HEK293T (cell line): Measurements from ENCODE around the gene WIZ.
A peak's percentile ranks its signal among the peaks of the same experiment; 100 is the strongest.

Experiments used
- CTCF ChIA-PET: fragments of 350-600 bp; formaldehyde crosslinking; extraction: SDS; loops from one replicate; lab custom pipeline; 2021; ENCODE audit warnings: antibody characterized with exemption, inconsistent platforms; lab: Yijun Ruan, JAX
- POLR2A ChIA-PET: fragments of 350-600 bp; formaldehyde crosslinking; extraction: SDS; loops from one replicate; lab custom pipeline; 2020; ENCODE audit warnings: antibody characterized with exemption, inconsistent platforms; lab: Yijun Ruan, JAX
- DNase-seq: peaks from one replicate; pipeline ENCODE4 v3.0.0; 2012; ENCODE audit warnings: mixed read lengths; ENCODE audit errors: extremely low spot score
- ARNT ChIP-seq: fragments of 450-650 bp; IDR thresholded peaks from 2 replicates; pipeline ENCODE4 v1.6.1; 2017; ENCODE audit warnings: mild to moderate bottlenecking
- BHLHE40 ChIP-seq: fragments of 450-650 bp; IDR thresholded peaks from 2 replicates; pipeline ENCODE4 v1.6.1; 2016; ENCODE audit warnings: mild to moderate bottlenecking, moderate library complexity, borderline replicate concordance
- CTBP1 ChIP-seq: fragments of 450-650 bp; IDR thresholded peaks from 2 replicates; pipeline ENCODE4 v1.6.1; 2016; ENCODE audit warnings: borderline replicate concordance
- ELF4 ChIP-seq: fragments of 450-650 bp; IDR thresholded peaks from 2 replicates; pipeline ENCODE4 v1.6.1; 2017; ENCODE audit warnings: antibody characterized with exemption
- FOXA1 ChIP-seq: fragments of 450-650 bp; IDR thresholded peaks from 2 replicates; pipeline ENCODE4 v1.6.1; 2016; ENCODE audit warnings: mild to moderate bottlenecking
- FOXK2 ChIP-seq: fragments of 450-650 bp; IDR thresholded peaks from 2 replicates; pipeline ENCODE4 v1.6.1; 2016; ENCODE audit warnings: mild to moderate bottlenecking
- FOXM1 ChIP-seq: fragments of 450-650 bp; IDR thresholded peaks from 2 replicates; pipeline ENCODE4 v1.6.1; 2017; ENCODE audit warnings: mild to moderate bottlenecking, borderline replicate concordance
- HDGF ChIP-seq: fragments of 450-650 bp; IDR thresholded peaks from 2 replicates; pipeline ENCODE4 v1.6.1; 2017; ENCODE audit warnings: antibody characterized with exemption, borderline replicate concordance
- L3MBTL2 ChIP-seq: fragments of 450-650 bp; conservative IDR thresholded peaks from 2 replicates; pipeline ENCODE4 v1.6.1; 2016; ENCODE audit warnings: mild to moderate bottlenecking
- LEF1 ChIP-seq: fragments of 450-650 bp; IDR thresholded peaks from 2 replicates; pipeline ENCODE4 v1.6.1; 2017; ENCODE audit warnings: mild to moderate bottlenecking, borderline replicate concordance
- NFRKB ChIP-seq: fragments of 450-650 bp; IDR thresholded peaks from 2 replicates; pipeline ENCODE4 v1.6.1; 2016; ENCODE audit warnings: mild to moderate bottlenecking, moderate library complexity
- SP1 ChIP-seq: fragments of 450-650 bp; IDR thresholded peaks from 2 replicates; pipeline ENCODE4 v1.6.1; 2017
- SUZ12 ChIP-seq: fragments of 450-650 bp; IDR thresholded peaks from 2 replicates; pipeline ENCODE4 v1.6.1; 2016; ENCODE audit warnings: mild to moderate bottlenecking
- TARDBP ChIP-seq: fragments of 450-650 bp; IDR thresholded peaks from 2 replicates; pipeline ENCODE4 v1.6.1; 2016
- ZNF384 ChIP-seq: fragments of 450-650 bp; IDR thresholded peaks from 2 replicates; pipeline ENCODE4 v1.6.1; 2016
- TF ChIP-seq, protein P1 (sequence below): fragments of 450-650 bp; IDR thresholded peaks from 2 replicates; pipeline ENCODE4 v1.6.1; 2016

WIZ gene

GRCh38 chr19:15453906-15454860 lies 4.4 kb upstream of the WIZ start:
- TF ChIP-seq, protein P1, sequence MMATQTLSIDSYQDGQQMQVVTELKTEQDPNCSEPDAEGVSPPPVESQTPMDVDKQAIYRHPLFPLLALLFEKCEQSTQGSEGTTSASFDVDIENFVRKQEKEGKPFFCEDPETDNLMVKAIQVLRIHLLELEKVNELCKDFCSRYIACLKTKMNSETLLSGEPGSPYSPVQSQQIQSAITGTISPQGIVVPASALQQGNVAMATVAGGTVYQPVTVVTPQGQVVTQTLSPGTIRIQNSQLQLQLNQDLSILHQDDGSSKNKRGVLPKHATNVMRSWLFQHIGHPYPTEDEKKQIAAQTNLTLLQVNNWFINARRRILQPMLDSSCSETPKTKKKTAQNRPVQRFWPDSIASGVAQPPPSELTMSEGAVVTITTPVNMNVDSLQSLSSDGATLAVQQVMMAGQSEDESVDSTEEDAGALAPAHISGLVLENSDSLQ: no peak
- TF ChIP-seq ARNT: no peak
- TF ChIP-seq CTBP1: no peak
- TF ChIP-seq ELF4: no peak
- TF ChIP-seq SP1: no peak
- TF ChIP-seq FOXM1: no peak
- TF ChIP-seq BHLHE40: no peak
- no peak for TF ChIP-seq SUZ12
- TF ChIP-seq L3MBTL2: no peak
- TF ChIP-seq LEF1: no peak
- no peak for TF ChIP-seq TARDBP
- TF ChIP-seq HDGF: no peak
- no peak for TF ChIP-seq NFRKB
- DNase-seq: no peak
- ChIA-PET CTCF (no interaction called here), POLR2A (no interaction called here)

GRCh38 chr19:15453091-15453578 lies 3.4 kb upstream of the WIZ start:
- TF ChIP-seq BHLHE40 (no peak), FOXK2 (no peak), SUZ12 (no peak), FOXA1 (no peak), CTBP1 (no peak), NFRKB (no peak), SP1 (no peak), ARNT (no peak), HDGF (no peak), TARDBP (no peak), LEF1 (no peak), ZNF384 (no peak), FOXM1 (no peak), ELF4 (no peak), L3MBTL2 (no peak)
- TF ChIP-seq, protein P1: no peak
- POLR2A ChIA-PET: interaction anchor here (1.7 kb wide), 1 partner anchor 34 kb away, joined by 10 read pairs; the partner anchor contains the start of gene AKAP8L
- DNase-seq: no peak
- CTCF ChIA-PET: interaction anchor here (0.6 to 1.3 kb wide), 3 partner anchors 95 to 202 kb away, joined by 3 to 4 read pairs (median 3); no protein-coding TSS in a partner anchor

GRCh38 chr19:15452111-15453047 lies 2.6 kb upstream of the WIZ start:
- CTCF ChIA-PET: interaction anchor here (0.6 to 1.3 kb wide), 5 partner anchors 11 to 764 kb away, joined by 3 to 4 read pairs (median 3); no protein-coding TSS in a partner anchor
- peak; percentile 98 for DNase-seq
- POLR2A ChIA-PET: interaction anchor here (0.8 to 1.7 kb wide), 7 partner anchors 9 to 33 kb away, joined by 3 to 10 read pairs (median 4); partner anchors contain the start of genes AKAP8L and PGLYRP2
- no peak for TF ChIP-seq FOXK2
- TF ChIP-seq TARDBP: no peak
- TF ChIP-seq, protein P1: peak; percentile 98
- no peak for TF ChIP-seq CTBP1
- no peak for TF ChIP-seq BHLHE40
- TF ChIP-seq L3MBTL2: no peak

GRCh38 chr19:15450528-15450890 lies 753 bp upstream of the WIZ start:
- POLR2A ChIA-PET: no interaction called here
- DNase-seq: no peak
- no peak for TF ChIP-seq ARNT
- TF ChIP-seq FOXK2: no peak
- TF ChIP-seq CTBP1: no peak
- no peak for TF ChIP-seq ELF4
- TF ChIP-seq SP1: no peak
- no peak for TF ChIP-seq SUZ12
- TF ChIP-seq TARDBP: no peak
- TF ChIP-seq ZNF384: no peak
- CTCF ChIA-PET: no interaction called here

GRCh38 chr19:15448778-15449619 lies 757 bp downstream of the WIZ start:
- TF ChIP-seq SP1 (no peak), BHLHE40 (no peak), FOXM1 (no peak)
- ChIA-PET CTCF (no interaction called here), POLR2A (interaction anchor here (0.8 to 1.6 kb wide), 2 partner anchors 9 to 30 kb away, joined by 3 to 5 read pairs; partner anchors contain the start of gene AKAP8L)
- no peak for DNase-seq
